ENCODE measurements around the gene TMEM158. TPM values are rescaled to one million over a fixed set of nuclear protein-coding genes. Genes with fewer than 3 reads are reported as not detected.

Gene TMEM158
- total RNA-seq, 2 donors from 2014 or later: not detected

GRCh38 chr3:45180899-45181298 lies 45.2 kb downstream of the TMEM158 start:
- ATAC-seq (replicated peaks): no peak
- Mint-ChIP-seq H3K36me3 (ENCODE audit: low read depth) (no peaks in the 10 kb centered on the region), H3K27me3 (peaks cover 14% of the 10 kb centered on the region), H3K4me1 (no peaks in the 10 kb centered on the region), H3K27ac (no peak overlapping the region), H3K9me3 (no peaks in the 10 kb centered on the region), H3K4me3 (no peak overlapping the region)

GRCh38 chr3:45180051-45180450 lies 46.0 kb downstream of the TMEM158 start:
- Mint-ChIP-seq H3K36me3 (ENCODE audit: low read depth) (no peaks in the 10 kb centered on the region), H3K27ac (no peak overlapping the region), H3K4me1 (no peaks in the 10 kb centered on the region), H3K27me3 (peaks cover 10% of the 10 kb centered on the region), H3K9me3 (no peaks in the 10 kb centered on the region), H3K4me3 (no peak overlapping the region)
- ATAC-seq (replicated peaks): no peak

GRCh38 chr3:45179163-45179562 lies 46.9 kb downstream of the TMEM158 start:
- ATAC-seq (replicated peaks): no peak
- Mint-ChIP-seq H3K36me3 (ENCODE audit: low read depth) (no peaks in the 10 kb centered on the region), H3K27me3 (peaks cover 10% of the 10 kb centered on the region), H3K4me3 (no peak overlapping the region), H3K27ac (no peak overlapping the region), H3K4me1 (no peaks in the 10 kb centered on the region), H3K9me3 (no peaks in the 10 kb centered on the region)

GRCh38 chr3:45178183-45179023 lies 47.7 kb downstream of the TMEM158 start:
- no peak overlapping the region for H3K27ac Mint-ChIP-seq
- H3K4me1 Mint-ChIP-seq: no peaks in the 10 kb centered on the region
- no peaks in the 10 kb centered on the region for H3K9me3 Mint-ChIP-seq
- H3K27me3 Mint-ChIP-seq: peaks cover 10% of the 10 kb centered on the region
- ATAC-seq (replicated peaks): no peak
- no peak overlapping the region for H3K4me3 Mint-ChIP-seq
- H3K36me3 Mint-ChIP-seq (ENCODE audit: low read depth): no peaks in the 10 kb centered on the region

- Mint-ChIP-seq H3K27me3 (peaks cover 10% of the 10 kb centered on the region), H3K4me3 (no peak overlapping the region), H3K27ac (no peak overlapping the region), H3K9me3 (no peaks in the 10 kb centered on the region), H3K36me3 (ENCODE audit: low read depth) (no peaks in the 10 kb centered on the region), H3K4me1 (no peaks in the 10 kb centered on the region)
- no peak for ATAC-seq (replicated peaks)
These were observed 49.2 kb downstream of the TMEM158 start for GRCh38 chr3:45176912-45177311.

Other genes starting within 250 kb of the TMEM158 start
- under 1 TPM; 0.37 to 0.66 TPM for gene CLEC3B, start 200.0 kb downstream of the TMEM158 start, total RNA-seq
- gene CDCP1, start 79.9 kb downstream of the TMEM158 start, total RNA-seq: under 1 TPM; 0.17 to 0.53 TPM
- gene LARS2, start 162.3 kb upstream of the TMEM158 start, total RNA-seq: 10 to 100 TPM; 14.8 to 38.0 TPM